Left renal pelvis (tissue), 4 donors: Measurements from ENCODE around the gene ICAM4. TPM values are rescaled to one million over a fixed set of nuclear protein-coding genes. Genes with fewer than 3 reads are reported as not detected.

Source experiments
- DNase-seq, 4 donors: peaks; one replicate each; pipeline ENCODE4 v3.0.0-alpha.2; 2013; ENCODE audit warnings: low read depth in 4 of 4, low spot score in 3 of 4
- polyA plus RNA-seq, 4 donors: library from polyadenylated mRNA; unstranded; fragments of 120-200 nt; gene quantifications; one replicate each; pipeline ENCODE4 v1.2.1, GENCODE V29; 2013; ENCODE audit not compliant: insufficient read length in 4 of 4

Gene ICAM4
- polyA plus RNA-seq, 4 donors, result 0.36 to 1.5 (median 0.45) TPM

GRCh38 chr19:10317045-10317856 lies 30.5 kb downstream of the ICAM4 start:
- DNase-seq, result no peak

GRCh38 chr19:10317857-10318462 lies 31.2 kb downstream of the ICAM4 start:
- no peak for DNase-seq

GRCh38 chr19:10318807-10319682 lies 32.3 kb downstream of the ICAM4 start:
- no peak for DNase-seq

- no peak for DNase-seq
Measured at GRCh38 chr19:10320602-10321416, 34.1 kb downstream of the ICAM4 start.

- DNase-seq, result no peak
Measured at GRCh38 chr19:10321417-10321797, 34.7 kb downstream of the ICAM4 start.

GRCh38 chr19:10321874-10322835 lies 35.4 kb downstream of the ICAM4 start:
- DNase-seq, result no peak

- DNase-seq, result no peak
Measured at GRCh38 chr19:10325732-10326131, 39.0 kb downstream of the ICAM4 start.

GRCh38 chr19:10327793-10328192 lies 41.0 kb downstream of the ICAM4 start:
- DNase-seq, result no peak

- DNase-seq, result no peak
Measured at GRCh38 chr19:10328558-10329429, 42.0 kb downstream of the ICAM4 start.

- no peak for DNase-seq
Measured at GRCh38 chr19:10329555-10329954, 42.8 kb downstream of the ICAM4 start.

GRCh38 chr19:10332158-10332964 lies 45.6 kb downstream of the ICAM4 start:
- DNase-seq, result no peak

GRCh38 chr19:10332965-10333757 lies 46.4 kb downstream of the ICAM4 start, which contains the start of gene RAVER1:
RAVER1 (minus strand) TSS chr19:10333529; CDS start chr19:10333507, 22 bp downstream.
- peak; percentile 89 to 94 (median 92) for DNase-seq

GRCh38 chr19:10333758-10334587 lies 47.2 kb downstream of the ICAM4 start:
- no peak for DNase-seq

GRCh38 chr19:10334588-10335351 lies 48.0 kb downstream of the ICAM4 start:
- DNase-seq, result peak in 3 of 4 donors; percentile 70 to 82 (median 77)
